SK-N-SH (cell line): ENCODE measurements around the gene HHAT.

Source experiments
- CTCF ChIP-seq: fragments of 200-600 bp; sonication (generic); IDR thresholded peaks from 2 replicates; pipeline ENCODE4 v1.6.1; 2017; ENCODE audit warnings: antibody characterized with exemption, mild to moderate bottlenecking, moderate library complexity
- EP300 ChIP-seq, 2 experiments: IDR thresholded peaks; 2 replicates each; pipeline versions ENCODE4 v1.4.0 to v1.6.1; 2012; ENCODE audit warnings: borderline replicate concordance in 1 of 2, low read depth in 1 of 2, low read length in 1 of 2
- EZH2phosphoT487 ChIP-seq: fragments of 200-600 bp; sonication (generic); IDR thresholded peaks from 2 replicates; pipeline ENCODE4 v1.6.1; 2017; ENCODE audit warnings: low read depth, mixed run types, mild to moderate bottlenecking, antibody characterized with exemption, moderate library complexity, borderline replicate concordance
- MEF2A ChIP-seq: IDR thresholded peaks from 2 replicates; pipeline ENCODE4 v1.4.0; 2012; ENCODE audit warnings: low read depth, borderline replicate concordance
- MXI1 ChIP-seq: IDR thresholded peaks from 2 replicates; pipeline ENCODE4 v1.6.1; 2012; ENCODE audit warnings: mild to moderate bottlenecking, low read depth, low read length, improper control_type of control experiment

- TF ChIP-seq EZH2phosphoT487 (no peak), MXI1 (no peak), CTCF (no peak), EP300 (IDR thresholded peaks at IDR 0.05; ENCODE audit: borderline replicate concordance in 1 of 2, low read depth in 1 of 2, low read length in 1 of 2) (peak in 1 of 2 experiments; percentile 63; a peak in 1 of 4 replicates), MEF2A (no peak)
These were observed 202.9 kb downstream of the HHAT start for GRCh38 chr1:210531475-210532222.
